ENCODE data around the gene DUS2.

DNA sequence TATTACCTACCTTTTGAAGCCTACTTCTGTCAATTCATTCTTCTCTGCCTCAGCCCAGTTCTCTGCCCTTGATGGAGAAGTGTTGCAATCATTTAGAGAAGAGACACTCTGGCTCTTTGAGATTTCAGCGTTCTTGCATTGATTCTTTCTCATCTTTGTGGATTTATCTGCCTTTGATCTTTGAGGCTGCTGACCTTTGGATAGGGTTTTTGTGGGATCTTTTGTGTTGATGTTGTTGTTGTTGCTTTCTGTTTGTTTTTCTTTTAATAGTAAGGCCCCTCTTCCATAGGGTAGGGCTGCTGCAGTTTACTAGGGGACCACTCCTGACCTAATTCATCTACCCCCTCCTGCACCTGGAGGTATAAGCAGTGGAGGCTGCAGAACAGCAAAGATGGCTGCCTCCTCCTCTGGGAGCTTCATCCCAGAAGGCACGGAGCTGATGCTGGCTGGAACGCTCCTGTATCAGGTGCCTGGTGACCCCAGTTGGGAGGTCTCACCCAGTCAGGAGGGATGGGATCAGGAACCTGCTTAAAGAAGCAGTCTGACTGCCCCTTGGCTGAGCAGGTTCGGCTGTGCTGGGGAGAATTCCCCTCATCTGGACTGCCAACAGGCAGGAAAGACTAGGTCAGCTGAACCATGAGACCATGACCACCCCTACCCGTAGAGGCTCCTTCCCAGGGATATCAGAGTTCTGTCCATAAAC, 90.1 kb downstream of the DUS2 start:
- TF ChIP-seq EP300 (IDR thresholded peaks at IDR 0.05; ENCODE audit: borderline replicate concordance in 1 of 2, low read depth in 2 of 2, low read length in 2 of 2), result no peak
- no peak for TF ChIP-seq GABPA (IDR thresholded peaks at IDR 0.05; ENCODE audit: borderline replicate concordance, insufficient read depth, low read length)
- no peak for TF ChIP-seq CREB1 (IDR thresholded peaks at IDR 0.05)
- TF ChIP-seq, protein P1, sequence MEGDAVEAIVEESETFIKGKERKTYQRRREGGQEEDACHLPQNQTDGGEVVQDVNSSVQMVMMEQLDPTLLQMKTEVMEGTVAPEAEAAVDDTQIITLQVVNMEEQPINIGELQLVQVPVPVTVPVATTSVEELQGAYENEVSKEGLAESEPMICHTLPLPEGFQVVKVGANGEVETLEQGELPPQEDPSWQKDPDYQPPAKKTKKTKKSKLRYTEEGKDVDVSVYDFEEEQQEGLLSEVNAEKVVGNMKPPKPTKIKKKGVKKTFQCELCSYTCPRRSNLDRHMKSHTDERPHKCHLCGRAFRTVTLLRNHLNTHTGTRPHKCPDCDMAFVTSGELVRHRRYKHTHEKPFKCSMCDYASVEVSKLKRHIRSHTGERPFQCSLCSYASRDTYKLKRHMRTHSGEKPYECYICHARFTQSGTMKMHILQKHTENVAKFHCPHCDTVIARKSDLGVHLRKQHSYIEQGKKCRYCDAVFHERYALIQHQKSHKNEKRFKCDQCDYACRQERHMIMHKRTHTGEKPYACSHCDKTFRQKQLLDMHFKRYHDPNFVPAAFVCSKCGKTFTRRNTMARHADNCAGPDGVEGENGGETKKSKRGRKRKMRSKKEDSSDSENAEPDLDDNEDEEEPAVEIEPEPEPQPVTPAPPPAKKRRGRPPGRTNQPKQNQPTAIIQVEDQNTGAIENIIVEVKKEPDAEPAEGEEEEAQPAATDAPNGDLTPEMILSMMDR (IDR thresholded peaks at IDR 0.05; ENCODE audit: control extremely low read depth in 1 of 3, insufficient read depth in 1 of 3, low read depth in 1 of 3, low read length in 3 of 3), result no peak
- TF ChIP-seq RBBP5 (IDR thresholded peaks at IDR 0.05; ENCODE audit: borderline replicate concordance, low read depth, low read length), result no peak
- no peak for TF ChIP-seq POLR2AphosphoS5 (IDR thresholded peaks at IDR 0.05; ENCODE audit: low read depth, low read length)
- TF ChIP-seq RFX5 (IDR thresholded peaks at IDR 0.05; ENCODE audit: borderline replicate concordance, low read depth, low read length), result no peak
- no peak for TF ChIP-seq SAP30 (IDR thresholded peaks at IDR 0.05; ENCODE audit: insufficient read depth, insufficient replicate concordance, low read length)
- TF ChIP-seq, protein P2, sequence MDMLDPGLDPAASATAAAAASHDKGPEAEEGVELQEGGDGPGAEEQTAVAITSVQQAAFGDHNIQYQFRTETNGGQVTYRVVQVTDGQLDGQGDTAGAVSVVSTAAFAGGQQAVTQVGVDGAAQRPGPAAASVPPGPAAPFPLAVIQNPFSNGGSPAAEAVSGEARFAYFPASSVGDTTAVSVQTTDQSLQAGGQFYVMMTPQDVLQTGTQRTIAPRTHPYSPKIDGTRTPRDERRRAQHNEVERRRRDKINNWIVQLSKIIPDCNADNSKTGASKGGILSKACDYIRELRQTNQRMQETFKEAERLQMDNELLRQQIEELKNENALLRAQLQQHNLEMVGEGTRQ (IDR thresholded peaks at IDR 0.05; ENCODE audit: low read length), result no peak
- no peak for TF ChIP-seq EZH2 (IDR thresholded peaks at IDR 0.05; ENCODE audit: low read depth, low read length, severe bottlenecking)
- no peak for TF ChIP-seq NANOG (IDR thresholded peaks at IDR 0.05; ENCODE audit: insufficient read depth, low read depth, low read length, poor library complexity, severe bottlenecking)
- TF ChIP-seq CEBPB (IDR thresholded peaks at IDR 0.05; ENCODE audit: low read depth, low read length), result no peak
- TF ChIP-seq, protein P3, sequence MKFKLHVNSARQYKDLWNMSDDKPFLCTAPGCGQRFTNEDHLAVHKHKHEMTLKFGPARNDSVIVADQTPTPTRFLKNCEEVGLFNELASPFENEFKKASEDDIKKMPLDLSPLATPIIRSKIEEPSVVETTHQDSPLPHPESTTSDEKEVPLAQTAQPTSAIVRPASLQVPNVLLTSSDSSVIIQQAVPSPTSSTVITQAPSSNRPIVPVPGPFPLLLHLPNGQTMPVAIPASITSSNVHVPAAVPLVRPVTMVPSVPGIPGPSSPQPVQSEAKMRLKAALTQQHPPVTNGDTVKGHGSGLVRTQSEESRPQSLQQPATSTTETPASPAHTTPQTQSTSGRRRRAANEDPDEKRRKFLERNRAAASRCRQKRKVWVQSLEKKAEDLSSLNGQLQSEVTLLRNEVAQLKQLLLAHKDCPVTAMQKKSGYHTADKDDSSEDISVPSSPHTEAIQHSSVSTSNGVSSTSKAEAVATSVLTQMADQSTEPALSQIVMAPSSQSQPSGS (IDR thresholded peaks at IDR 0.05; ENCODE audit: low read length), result no peak

Data from H1 (cell line).